PC-3 (cell line): Measurements from ENCODE around the gene PCDHGB1.
"Not testable (repeated sequence)": the region's sequence is repeated elsewhere in the genome, so short reads cannot be mapped to it uniquely, and the experiment has no call there.

ENCODE experiments used
- EZH2 ChIP-seq: fragments of 300-600 bp; sonication (generic); IDR thresholded peaks from one replicate; pipeline ENCODE4 v1.6.1; 2017; ENCODE audit warnings: antibody characterized with exemption, mild to moderate bottlenecking, low read length; ENCODE audit not compliant: unreplicated experiment
- EZH2phosphoT487 ChIP-seq: fragments of 300-600 bp; sonication (generic); IDR thresholded peaks from 2 replicates; pipeline ENCODE4 v1.6.1; 2018; ENCODE audit warnings: mild to moderate bottlenecking, antibody characterized with exemption, low read length, borderline replicate concordance
- TF ChIP-seq, protein P1 (sequence below): fragments of 300-600 bp; sonication (generic); conservative IDR thresholded peaks from 2 replicates; pipeline ENCODE4 v1.5.1; 2017; ENCODE audit warnings: antibody characterized with exemption, low read depth, mild to moderate bottlenecking, low read length

DNA sequence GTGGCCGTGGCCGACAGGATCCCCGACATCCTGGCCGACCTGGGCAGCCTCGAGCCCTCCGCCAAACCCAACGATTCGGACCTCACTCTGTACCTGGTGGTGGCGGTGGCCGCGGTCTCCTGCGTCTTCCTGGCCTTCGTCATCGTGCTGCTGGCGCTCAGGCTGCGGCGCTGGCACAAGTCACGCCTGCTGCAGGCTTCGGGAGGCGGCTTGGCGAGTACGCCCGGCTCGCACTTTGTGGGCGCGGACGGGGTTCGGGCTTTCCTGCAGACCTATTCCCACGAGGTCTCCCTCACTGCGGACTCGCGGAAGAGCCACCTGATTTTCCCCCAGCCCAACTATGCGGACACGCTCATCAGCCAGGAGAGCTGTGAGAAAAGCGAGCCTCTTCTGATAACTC, 3.9 kb upstream of the PCDHGB1 start:
- TF ChIP-seq, protein P1, sequence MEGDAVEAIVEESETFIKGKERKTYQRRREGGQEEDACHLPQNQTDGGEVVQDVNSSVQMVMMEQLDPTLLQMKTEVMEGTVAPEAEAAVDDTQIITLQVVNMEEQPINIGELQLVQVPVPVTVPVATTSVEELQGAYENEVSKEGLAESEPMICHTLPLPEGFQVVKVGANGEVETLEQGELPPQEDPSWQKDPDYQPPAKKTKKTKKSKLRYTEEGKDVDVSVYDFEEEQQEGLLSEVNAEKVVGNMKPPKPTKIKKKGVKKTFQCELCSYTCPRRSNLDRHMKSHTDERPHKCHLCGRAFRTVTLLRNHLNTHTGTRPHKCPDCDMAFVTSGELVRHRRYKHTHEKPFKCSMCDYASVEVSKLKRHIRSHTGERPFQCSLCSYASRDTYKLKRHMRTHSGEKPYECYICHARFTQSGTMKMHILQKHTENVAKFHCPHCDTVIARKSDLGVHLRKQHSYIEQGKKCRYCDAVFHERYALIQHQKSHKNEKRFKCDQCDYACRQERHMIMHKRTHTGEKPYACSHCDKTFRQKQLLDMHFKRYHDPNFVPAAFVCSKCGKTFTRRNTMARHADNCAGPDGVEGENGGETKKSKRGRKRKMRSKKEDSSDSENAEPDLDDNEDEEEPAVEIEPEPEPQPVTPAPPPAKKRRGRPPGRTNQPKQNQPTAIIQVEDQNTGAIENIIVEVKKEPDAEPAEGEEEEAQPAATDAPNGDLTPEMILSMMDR, result not testable (repeated sequence)
- TF ChIP-seq EZH2, EZH2phosphoT487: not testable (repeated sequence)
